H9 (cell line): Measurements from ENCODE around the gene MSX2. TPM values are rescaled to one million over a fixed set of nuclear protein-coding genes. Genes with fewer than 3 reads are reported as not detected.

ENCODE experiments used
- DNase-seq: peaks from one replicate; pipeline ENCODE4 v3.0.0-alpha.2; 2017
- H2AFZ ChIP-seq: one replicate; pipeline ENCODE4 v1.6.1; 2013; ENCODE audit warnings: mild to moderate bottlenecking, low read length, control low read depth, moderate library complexity
- H2AK5ac ChIP-seq: 2 replicates; pipeline ENCODE4 v1.6.1; 2013; ENCODE audit warnings: low read length, control low read depth, mixed read lengths; ENCODE audit not compliant: insufficient read length
- H2BK120ac ChIP-seq: one replicate; pipeline ENCODE4 v1.6.1; 2013; ENCODE audit warnings: low read depth, mild to moderate bottlenecking, low read length, control low read depth, inconsistent platforms; ENCODE audit not compliant: poor library complexity, severe bottlenecking
- H2BK12ac ChIP-seq: 2 replicates; pipeline ENCODE4 v1.6.1; 2013; ENCODE audit warnings: low read length, control low read depth, mixed read lengths, low read depth; ENCODE audit not compliant: insufficient read length
- H2BK15ac ChIP-seq: 2 replicates; pipeline ENCODE4 v1.6.1; 2013; ENCODE audit warnings: low read depth, low read length, control low read depth
- H2BK20ac ChIP-seq: one replicate; pipeline ENCODE4 v1.6.1; 2013; ENCODE audit warnings: low read depth, mild to moderate bottlenecking, low read length, control low read depth, inconsistent platforms; ENCODE audit not compliant: poor library complexity, severe bottlenecking
- H2BK5ac ChIP-seq: 2 replicates; pipeline ENCODE4 v1.6.1; 2013; ENCODE audit warnings: low read length, control low read depth, mixed read lengths; ENCODE audit not compliant: insufficient read length
- H3K14ac ChIP-seq: 2 replicates; pipeline ENCODE4 v1.6.1; 2013; ENCODE audit warnings: low read length, control low read depth; ENCODE audit not compliant: insufficient read depth
- H3K18ac ChIP-seq: 2 replicates; pipeline ENCODE4 v1.6.1; 2013; ENCODE audit warnings: low read depth, mild to moderate bottlenecking, mixed read lengths, low read length, control low read depth; ENCODE audit not compliant: insufficient read length
- H3K23ac ChIP-seq: 2 replicates; pipeline ENCODE4 v1.6.1; 2013; ENCODE audit warnings: low read length, control low read depth, mixed read lengths, low read depth; ENCODE audit not compliant: insufficient read length
- H3K23me2 ChIP-seq: 2 replicates; pipeline ENCODE4 v1.6.1; 2013; ENCODE audit warnings: low read depth, mild to moderate bottlenecking, mixed read lengths, low read length, control low read depth; ENCODE audit not compliant: insufficient read length, poor library complexity, severe bottlenecking
- H3K27ac ChIP-seq: 2 replicates; pipeline ENCODE4 v1.5.1; 2013; ENCODE audit warnings: low read length, control low read depth, mixed read lengths, low read depth; ENCODE audit not compliant: insufficient read length
- H3K27me3 ChIP-seq: 2 replicates; pipeline ENCODE4 v1.6.1; 2013; ENCODE audit warnings: low read length, control low read depth, inconsistent platforms; ENCODE audit not compliant: insufficient read depth
- H3K4ac ChIP-seq: 2 replicates; pipeline ENCODE4 v1.6.1; 2013; ENCODE audit warnings: low read depth, mild to moderate bottlenecking, control low read depth, inconsistent platforms, low read length, moderate library complexity
- H3K4me1 ChIP-seq: 2 replicates; pipeline ENCODE4 v1.6.1; 2013; ENCODE audit warnings: low read length, control low read depth, inconsistent platforms; ENCODE audit not compliant: insufficient read depth
- H3K4me2 ChIP-seq: 2 replicates; pipeline ENCODE4 v1.6.1; 2013; ENCODE audit warnings: low read length, control low read depth, mixed read lengths; ENCODE audit not compliant: insufficient read length, insufficient read depth
- H3K56ac ChIP-seq: 2 replicates; pipeline ENCODE4 v1.6.1; 2013; ENCODE audit warnings: low read depth, mild to moderate bottlenecking, mixed read lengths, low read length, control low read depth; ENCODE audit not compliant: insufficient read length
- H3K79me1 ChIP-seq: 2 replicates; pipeline ENCODE4 v1.6.1; 2013; ENCODE audit warnings: low read depth, mild to moderate bottlenecking, moderate library complexity, low read length, control low read depth, inconsistent platforms; ENCODE audit not compliant: insufficient read depth, poor library complexity, severe bottlenecking
- H3K79me2 ChIP-seq: 2 replicates; pipeline ENCODE4 v1.6.1; 2013; ENCODE audit warnings: low read length, control low read depth, inconsistent platforms; ENCODE audit not compliant: insufficient read depth
- H3K9ac ChIP-seq: 2 replicates; pipeline ENCODE4 v1.6.1; 2013; ENCODE audit warnings: low read length, control low read depth, mixed read lengths; ENCODE audit not compliant: insufficient read length; ENCODE audit errors: extremely low read depth
- H3K9me3 ChIP-seq: one replicate; pipeline ENCODE4 v1.6.1; 2013; ENCODE audit warnings: low read depth, low read length, inconsistent platforms; ENCODE audit not compliant: control insufficient read depth
- H3T11ph ChIP-seq: one replicate; pipeline ENCODE4 v1.6.1; 2013; ENCODE audit warnings: mild to moderate bottlenecking, low read length, control low read depth, inconsistent platforms
- H4K20me1 ChIP-seq: one replicate; pipeline ENCODE4 v1.6.1; 2013; ENCODE audit not compliant: control insufficient read depth, insufficient read length, insufficient read depth
- H4K5ac ChIP-seq: 2 replicates; pipeline ENCODE4 v1.6.1; 2013; ENCODE audit warnings: low read depth, mild to moderate bottlenecking, mixed read lengths, low read length, control low read depth; ENCODE audit not compliant: insufficient read length
- H4K8ac ChIP-seq: replicated peaks from 2 replicates; pipeline ENCODE4 v1.6.1; 2013; ENCODE audit warnings: low read length, control low read depth, mixed read lengths, low read depth; ENCODE audit not compliant: insufficient read length
- H4K91ac ChIP-seq: 2 replicates; pipeline ENCODE4 v1.6.1; 2013; ENCODE audit warnings: low read depth, mild to moderate bottlenecking, moderate library complexity, mixed read lengths, low read length, control low read depth; ENCODE audit not compliant: insufficient read length
- H3K27ac Mint-ChIP-seq, 3 experiments: 2 replicates in 2 of 3; 3 replicates in 1 of 3; pipeline ENCODE4 v1.8.0; 2020 to 2021; ENCODE audit warnings: mixed read lengths in 3 of 3, mild to moderate bottlenecking in 1 of 3, moderate library complexity in 1 of 3
- H3K27me3 Mint-ChIP-seq: 2 replicates; pipeline ENCODE4 v1.8.0; 2021; ENCODE audit warnings: low read depth, mild to moderate bottlenecking, moderate library complexity, mixed read lengths
- H3K36me3 Mint-ChIP-seq, 3 experiments: 2 replicates in 2 of 3; 3 replicates in 1 of 3; pipeline ENCODE4 v1.8.0; 2020 to 2021; ENCODE audit warnings: low read depth in 3 of 3, mixed read lengths in 3 of 3; ENCODE audit not compliant: insufficient read depth in 1 of 3
- H3K4me1 Mint-ChIP-seq, 2 experiments: 2 replicates each; pipeline ENCODE4 v1.8.0; 2020; ENCODE audit warnings: mixed read lengths in 2 of 2
- H3K4me3 Mint-ChIP-seq, 2 experiments: 2 replicates in 1 of 2; 3 replicates in 1 of 2; pipeline ENCODE4 v1.8.0; 2020 to 2021; ENCODE audit warnings: mild to moderate bottlenecking in 2 of 2, mixed read lengths in 2 of 2, moderate library complexity in 1 of 2
- H3K9me3 Mint-ChIP-seq, 2 experiments: 2 replicates in 1 of 2; 3 replicates in 1 of 2; pipeline ENCODE4 v1.8.0; 2020; ENCODE audit warnings: mild to moderate bottlenecking in 2 of 2, mixed read lengths in 2 of 2, moderate library complexity in 1 of 2
- CTCF ChIP-seq: fragments of 200-600 bp; sonication (generic); conservative IDR thresholded peaks from 3 replicates; pipeline ENCODE4 v1.8.0; 2021; ENCODE audit warnings: antibody characterized with exemption, mild to moderate bottlenecking
- WGBS: extraction: QIAGEN DNeasy Blood & Tissue Kit; methylation state at CpG from one replicate; pipeline ENCODE4 v1.1.7; 2013; ENCODE audit warnings: missing lambda C conversion rate, low lambda C conversion rate, mixed read lengths; ENCODE audit not compliant: insufficient read length; ENCODE audit errors: extremely low coverage; 5-methylcytosine and 5-hydroxymethylcytosine counted together
- total RNA-seq: library from RNA; stranded (reverse); gene quantifications from 2 replicates; pipeline ENCODE4 v1.2.1, GENCODE V29; 2021

Gene MSX2
- total RNA-seq, 1 experiment from 2014 or later = 0.35 TPM

GRCh38 chr5:174708476-174709207, 15.7 kb upstream of the MSX2 start:
- Histone ChIP-seq H3K4me2 (no peak overlapping the region), H2BK20ac (no peak overlapping the region), H3K4ac (no peak overlapping the region), H3K4me1 (no peaks in the 10 kb centered on the region), H3K27me3 (no peaks in the 10 kb centered on the region), H3K18ac (no peak overlapping the region), H3K23ac (no peak overlapping the region), H2AK5ac (no peak overlapping the region), H3K23me2 (no peaks in the 10 kb centered on the region), H3K9ac (no peak overlapping the region), H2BK15ac (no peak overlapping the region), H3K56ac (no peak overlapping the region), H4K5ac (no peak overlapping the region), H3K79me1 (no peaks in the 10 kb centered on the region), H3K27ac (no peak overlapping the region), H3K79me2 (no peaks in the 10 kb centered on the region), H4K20me1 (no peaks in the 10 kb centered on the region), H4K8ac (no peak overlapping the region), H2BK12ac (no peak overlapping the region), H3T11ph (no peak overlapping the region), H3K14ac (no peak overlapping the region), H3K9me3 (no peaks in the 10 kb centered on the region), H2BK5ac (no peak overlapping the region), H4K91ac (no peak overlapping the region), H2AFZ (no peak overlapping the region), H2BK120ac (no peak overlapping the region)
- Mint-ChIP-seq H3K27me3 (peaks cover 48% of the 10 kb centered on the region), H3K4me3 (no peak overlapping the region), H3K36me3 (no peaks in the 10 kb centered on the region), H3K4me1 (no peaks in the 10 kb centered on the region; a peak in 1 of 4 replicates), H3K27ac (no peak overlapping the region), H3K9me3 (no peaks in the 10 kb centered on the region)
- DNase-seq = no peak
- WGBS = no CpG with 5 or more reads among the region's 20 CpGs
- no peak for TF ChIP-seq CTCF
